Measurements from ENCODE around the gene KNDC1.

DNA sequence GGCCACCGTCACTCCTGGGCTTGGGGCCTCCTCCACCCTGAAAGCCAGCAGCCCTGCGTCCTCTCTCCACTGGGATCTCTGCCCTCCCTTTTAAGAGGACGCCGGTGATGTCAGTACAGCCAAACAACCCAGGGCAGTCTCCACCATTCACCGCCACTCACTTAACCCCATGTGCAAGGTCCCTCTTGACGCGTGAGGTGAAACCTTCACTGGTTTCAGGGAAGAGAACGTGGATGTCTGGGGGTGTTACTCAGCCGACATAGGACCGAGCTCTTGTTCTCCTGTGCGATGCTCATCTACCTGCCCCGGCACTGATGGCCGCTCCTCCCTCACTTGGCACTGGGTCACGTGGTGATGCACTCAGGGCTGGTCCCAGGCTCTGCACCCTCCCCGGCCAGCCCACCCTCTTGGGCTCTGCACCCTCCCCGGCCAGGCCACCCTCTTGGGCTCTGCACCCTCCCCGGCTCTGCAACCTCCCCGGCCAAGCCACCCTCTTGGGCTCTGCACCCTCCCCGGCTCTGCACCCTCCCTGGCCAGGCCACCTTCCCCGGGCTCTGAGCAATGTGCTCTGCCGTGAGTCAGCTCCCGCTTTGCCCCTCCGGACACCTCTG is 36.2 kb upstream of the KNDC1 start:
- no peak for TF ChIP-seq CTCF (IDR thresholded peaks at IDR 0.05)
- no peak for TF ChIP-seq POLR2A (IDR thresholded peaks at IDR 0.05)
